ENCODE results near the gene DMD. TPM values are rescaled to one million over a fixed set of nuclear protein-coding genes. Genes with fewer than 3 reads are reported as not detected.

Gene DMD
- total RNA-seq, 1 donor from 2014 or later: 30.6 TPM

DNA sequence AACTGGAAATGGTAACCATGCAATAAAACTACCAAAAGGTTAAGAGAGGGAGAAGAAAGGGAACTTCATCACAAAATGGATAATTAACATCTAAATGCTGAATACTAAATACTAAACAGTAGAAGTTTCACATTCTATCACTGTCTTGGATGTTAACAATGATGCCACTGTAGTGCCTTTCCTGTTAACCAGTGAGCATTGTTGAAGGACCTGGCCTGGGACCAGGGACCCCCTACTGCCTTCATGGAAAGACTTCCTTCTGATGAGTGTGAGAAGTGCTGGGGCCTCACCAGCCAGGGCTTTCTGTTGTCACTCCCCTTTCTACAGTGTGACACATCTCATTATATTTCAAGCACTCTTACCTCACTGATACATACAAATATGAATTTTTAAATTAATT lies 1400.2 kb downstream of the DMD start:
- H3K4me1 ChIP-seq: peaks cover 5% of the 10 kb centered on the region
- no peaks in the 10 kb centered on the region for H3K79me2 ChIP-seq (ENCODE audit: low read depth)
- Mint-ChIP-seq H3K9me3 (peaks cover 22% of the 10 kb centered on the region), H3K4me3 (no peak overlapping the region), H3K36me3 (peaks cover 18% of the 10 kb centered on the region), H3K27me3 (ENCODE audit: insufficient read depth, low read depth) (peaks cover 4% of the 10 kb centered on the region), H3K4me1 (peaks cover 23% of the 10 kb centered on the region), H3K27ac (no peak overlapping the region)
- no peaks in the 10 kb centered on the region for H4K20me1 ChIP-seq (ENCODE audit: low read depth)
- H3K9ac ChIP-seq: no peak overlapping the region
- TF ChIP-seq EZH2 (IDR thresholded peaks at IDR 0.05) (no peak), EZH2phosphoT487 (IDR thresholded peaks at IDR 0.05) (no peak)
- TF ChIP-seq, protein P1, sequence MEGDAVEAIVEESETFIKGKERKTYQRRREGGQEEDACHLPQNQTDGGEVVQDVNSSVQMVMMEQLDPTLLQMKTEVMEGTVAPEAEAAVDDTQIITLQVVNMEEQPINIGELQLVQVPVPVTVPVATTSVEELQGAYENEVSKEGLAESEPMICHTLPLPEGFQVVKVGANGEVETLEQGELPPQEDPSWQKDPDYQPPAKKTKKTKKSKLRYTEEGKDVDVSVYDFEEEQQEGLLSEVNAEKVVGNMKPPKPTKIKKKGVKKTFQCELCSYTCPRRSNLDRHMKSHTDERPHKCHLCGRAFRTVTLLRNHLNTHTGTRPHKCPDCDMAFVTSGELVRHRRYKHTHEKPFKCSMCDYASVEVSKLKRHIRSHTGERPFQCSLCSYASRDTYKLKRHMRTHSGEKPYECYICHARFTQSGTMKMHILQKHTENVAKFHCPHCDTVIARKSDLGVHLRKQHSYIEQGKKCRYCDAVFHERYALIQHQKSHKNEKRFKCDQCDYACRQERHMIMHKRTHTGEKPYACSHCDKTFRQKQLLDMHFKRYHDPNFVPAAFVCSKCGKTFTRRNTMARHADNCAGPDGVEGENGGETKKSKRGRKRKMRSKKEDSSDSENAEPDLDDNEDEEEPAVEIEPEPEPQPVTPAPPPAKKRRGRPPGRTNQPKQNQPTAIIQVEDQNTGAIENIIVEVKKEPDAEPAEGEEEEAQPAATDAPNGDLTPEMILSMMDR (IDR thresholded peaks at IDR 0.05): no peak
- H3F3A ChIP-seq (ENCODE audit: low read depth): no peaks in the 10 kb centered on the region
- H3K27me3 ChIP-seq: no peaks in the 10 kb centered on the region
- H3K36me3 ChIP-seq: no peaks in the 10 kb centered on the region
- peaks cover 10% of the 10 kb centered on the region for H3K9me3 ChIP-seq (ENCODE audit: low read depth)
- DNase-seq (ENCODE audit: low spot score): no peak
- H2AFZ ChIP-seq (replicated peaks): no peak overlapping the region
- H3K4me3 ChIP-seq: no peak overlapping the region
- no peak overlapping the region for H3K4me2 ChIP-seq
- H3K27ac ChIP-seq: no peak overlapping the region

DNA sequence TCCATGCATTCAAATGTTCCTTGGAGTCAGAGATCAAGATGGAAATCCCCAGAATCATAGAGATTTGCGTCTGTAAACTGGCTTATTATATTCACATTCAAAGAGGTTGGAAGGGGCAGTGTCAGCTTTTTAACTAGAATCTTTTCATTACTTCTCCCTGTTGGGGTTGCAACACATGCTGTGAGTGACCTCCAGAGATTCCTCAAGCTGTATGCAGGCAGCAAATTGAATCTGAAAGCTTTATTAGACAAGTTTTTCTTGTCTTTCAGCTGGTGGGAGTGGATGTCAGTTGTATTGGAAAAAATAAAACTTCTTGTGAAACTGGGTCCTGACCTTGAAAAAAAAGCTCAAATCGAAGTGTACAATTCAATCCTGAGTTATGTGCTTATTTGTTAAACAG lies 1403.0 kb downstream of the DMD start:
- TF ChIP-seq EZH2 (IDR thresholded peaks at IDR 0.05): no peak
- TF ChIP-seq EZH2phosphoT487 (IDR thresholded peaks at IDR 0.05): no peak
- TF ChIP-seq, protein P1 (IDR thresholded peaks at IDR 0.05): no peak
- H2AFZ ChIP-seq (replicated peaks): no peak overlapping the region
- H3F3A ChIP-seq (ENCODE audit: low read depth): no peaks in the 10 kb centered on the region
- H3K4me2 ChIP-seq: no peak overlapping the region
- H3K79me2 ChIP-seq (ENCODE audit: low read depth): no peaks in the 10 kb centered on the region
- DNase-seq (ENCODE audit: low spot score): peak; percentile 2
- peaks cover 5% of the 10 kb centered on the region for H3K4me1 ChIP-seq
- no peaks in the 10 kb centered on the region for H3K36me3 ChIP-seq
- Mint-ChIP-seq H3K27ac (peak overlapping the region; percentile 36), H3K4me3 (no peak overlapping the region), H3K36me3 (peaks cover 21% of the 10 kb centered on the region), H3K9me3 (peaks cover 24% of the 10 kb centered on the region), H3K27me3 (ENCODE audit: insufficient read depth, low read depth) (no peaks in the 10 kb centered on the region), H3K4me1 (peaks cover 23% of the 10 kb centered on the region)
- H3K9ac ChIP-seq: no peak overlapping the region
- no peak overlapping the region for H3K27ac ChIP-seq
- no peaks in the 10 kb centered on the region for H3K27me3 ChIP-seq
- no peak overlapping the region for H3K4me3 ChIP-seq
- H3K9me3 ChIP-seq (ENCODE audit: low read depth): peaks cover 10% of the 10 kb centered on the region
- no peaks in the 10 kb centered on the region for H4K20me1 ChIP-seq (ENCODE audit: low read depth)

- Mint-ChIP-seq H3K36me3 (peaks cover 19% of the 10 kb centered on the region), H3K4me3 (no peak overlapping the region), H3K4me1 (peaks cover 23% of the 10 kb centered on the region), H3K9me3 (peaks cover 18% of the 10 kb centered on the region), H3K27ac (no peak overlapping the region), H3K27me3 (ENCODE audit: insufficient read depth, low read depth) (no peaks in the 10 kb centered on the region)
- Histone ChIP-seq H3F3A (ENCODE audit: low read depth) (no peaks in the 10 kb centered on the region), H3K9me3 (ENCODE audit: low read depth) (peaks cover 10% of the 10 kb centered on the region), H3K4me3 (no peak overlapping the region), H3K4me2 (no peak overlapping the region), H3K36me3 (no peaks in the 10 kb centered on the region), H4K20me1 (ENCODE audit: low read depth) (no peaks in the 10 kb centered on the region), H3K79me2 (ENCODE audit: low read depth) (no peaks in the 10 kb centered on the region), H3K27me3 (no peaks in the 10 kb centered on the region), H3K4me1 (peaks cover 5% of the 10 kb centered on the region), H2AFZ (replicated peaks) (no peak overlapping the region), H3K9ac (no peak overlapping the region), H3K27ac (no peak overlapping the region)
- TF ChIP-seq, protein P1 (IDR thresholded peaks at IDR 0.05): no peak
- no peak for TF ChIP-seq EZH2 (IDR thresholded peaks at IDR 0.05)
- no peak for TF ChIP-seq EZH2phosphoT487 (IDR thresholded peaks at IDR 0.05)
- no peak for DNase-seq (ENCODE audit: low spot score)
Observed at GRCh38 chrX:31807165-31807564, 1404.2 kb downstream of the DMD start.

Measured in neural progenitor cell (in vitro differentiated cells).